ENCODE results near the gene DCAF7.

Gene DCAF7

DNA sequence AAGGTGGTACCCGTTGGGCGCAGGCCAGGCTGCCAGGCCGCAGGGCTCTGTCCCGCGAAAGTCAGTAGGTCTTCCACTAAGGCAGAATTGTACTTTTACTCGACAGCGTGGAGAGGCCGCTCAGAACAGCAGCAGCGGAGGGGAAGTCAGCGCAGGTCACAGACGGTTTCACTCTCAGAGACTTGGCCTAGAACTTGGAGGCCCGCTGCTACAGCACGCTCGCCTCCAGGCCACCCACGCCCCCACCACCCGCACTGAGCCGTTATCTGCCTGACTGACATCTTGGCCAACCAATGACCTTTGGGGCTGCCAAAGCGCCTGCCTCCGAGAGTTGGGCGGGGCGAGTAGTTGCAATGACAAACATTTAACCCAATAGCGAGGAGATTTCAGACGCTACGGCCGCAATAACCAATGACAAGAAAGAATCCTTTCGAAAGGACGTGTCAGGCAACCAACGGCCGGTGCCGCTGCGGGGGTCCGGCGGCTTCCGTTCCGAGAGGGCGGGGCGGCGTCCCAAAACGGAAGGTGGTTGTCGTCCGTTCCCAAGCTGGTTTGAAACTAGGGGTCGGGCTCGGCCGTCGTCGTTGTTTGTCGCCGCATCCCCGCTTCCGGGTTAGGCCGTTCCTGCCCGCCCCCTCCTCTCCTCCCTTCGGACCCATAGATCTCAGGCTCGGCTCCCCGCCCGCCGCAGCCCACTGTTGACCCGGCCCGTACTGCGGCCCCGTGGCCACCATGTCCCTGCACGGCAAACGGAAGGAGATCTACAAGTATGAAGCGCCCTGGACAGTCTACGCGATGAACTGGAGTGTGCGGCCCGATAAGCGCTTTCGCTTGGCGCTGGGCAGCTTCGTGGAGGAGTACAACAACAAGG is at the start of gene DCAF7:
TSS of gene DCAF7 (plus strand) at position 532 of the 871 bp plus-strand sequence. CDS start at position 733, 201 bp downstream.
- DNase-seq (ENCODE audit: extremely low spot score, insufficient read length, low read depth) (peak; percentile 99), FAIRE-seq (peak; percentile 97)

GRCh38 chr17:63500543-63501390 is 49.5 kb upstream of the DCAF7 start:
- no peak for DNase-seq (ENCODE audit: extremely low spot score, insufficient read length, low read depth)
- FAIRE-seq, result no peak

DNA sequence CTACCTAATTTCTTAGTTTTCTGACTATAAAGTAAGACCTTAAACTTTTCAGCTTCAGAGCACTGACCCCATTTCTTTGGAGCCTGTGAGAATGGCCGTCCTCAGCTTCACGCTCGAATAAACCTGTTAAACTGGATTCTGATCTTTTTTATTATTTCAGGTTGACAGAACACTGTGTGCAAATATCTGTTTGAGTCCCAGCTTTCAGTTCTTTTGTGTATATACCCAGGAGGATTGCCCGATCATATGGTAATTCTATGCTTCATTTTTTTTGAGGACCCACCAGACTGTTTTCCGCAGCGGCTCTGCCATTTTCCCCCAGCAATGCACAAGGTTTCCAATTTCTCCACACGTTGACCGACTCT is 47.0 kb upstream of the DCAF7 start:
- no peak for DNase-seq (ENCODE audit: extremely low spot score, insufficient read length, low read depth)
- no peak for FAIRE-seq

DNA sequence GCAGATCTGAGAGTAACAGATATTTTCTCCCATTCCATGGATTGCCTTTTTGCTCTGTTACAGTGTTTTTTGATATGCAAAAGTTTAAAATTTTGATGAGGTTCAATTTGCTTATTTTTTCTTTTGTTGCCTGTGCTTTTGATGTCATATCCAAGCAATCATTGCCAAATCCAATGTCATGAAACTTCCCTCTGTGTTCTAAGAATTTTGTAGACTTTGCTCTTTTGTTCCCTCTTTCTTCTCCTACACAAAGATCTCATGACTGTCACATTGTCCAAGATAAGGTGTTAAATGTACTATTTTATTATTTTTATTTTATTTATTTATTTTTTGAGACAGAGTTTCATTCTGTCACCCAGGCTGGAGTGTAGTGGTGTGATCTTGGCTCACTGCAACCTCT is 46.0 kb upstream of the DCAF7 start:
- no peak for DNase-seq (ENCODE audit: extremely low spot score, insufficient read length, low read depth)
- FAIRE-seq, result no peak

DNA sequence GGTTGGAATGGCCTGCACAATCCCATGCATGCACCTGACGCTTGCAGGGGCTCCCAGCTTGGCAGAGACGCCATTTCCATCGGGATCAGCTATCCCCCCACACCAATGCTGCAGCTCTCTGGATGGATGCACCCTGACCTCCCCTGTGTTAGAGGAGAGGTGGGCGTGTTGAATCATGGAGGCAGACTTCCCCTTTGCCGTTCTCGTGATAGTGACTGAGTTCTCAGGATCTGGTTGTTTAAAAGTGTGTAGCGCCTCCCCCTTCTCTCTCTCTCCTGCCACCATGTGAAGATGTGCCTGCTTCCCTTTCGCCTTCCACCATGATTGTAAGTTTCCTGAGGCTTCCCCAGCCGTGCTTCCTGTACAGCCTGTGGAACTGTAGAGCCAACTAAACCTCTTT is 44.9 kb upstream of the DCAF7 start:
- FAIRE-seq (no peak), DNase-seq (ENCODE audit: extremely low spot score, insufficient read length, low read depth) (no peak)

DNA sequence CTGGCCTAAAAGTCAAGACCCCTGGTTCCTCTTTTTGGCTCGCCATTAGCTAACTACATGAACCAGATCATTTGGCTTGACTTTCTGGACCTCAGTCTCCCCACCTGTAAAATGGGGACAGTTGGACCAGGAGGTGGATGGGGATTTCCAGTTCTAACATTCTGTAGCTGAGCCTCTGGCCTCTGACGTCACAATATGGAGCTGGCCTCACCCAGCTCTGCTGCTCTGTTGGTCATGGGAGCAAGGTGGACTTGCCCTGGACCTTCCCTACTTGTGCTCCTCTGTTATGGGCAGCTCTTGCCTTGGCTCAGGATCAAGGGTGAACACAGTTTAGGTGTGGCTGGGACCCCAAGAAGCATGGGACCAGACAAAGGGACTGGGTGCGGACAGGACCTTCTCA is 43.6 kb upstream of the DCAF7 start:
- DNase-seq (ENCODE audit: extremely low spot score, insufficient read length, low read depth) (no peak), FAIRE-seq (no peak)

GRCh38 chr17:63511331-63511730 is 38.9 kb upstream of the DCAF7 start:
- no peak for FAIRE-seq
- no peak for DNase-seq (ENCODE audit: extremely low spot score, insufficient read length, low read depth)

- DNase-seq (ENCODE audit: extremely low spot score, insufficient read length, low read depth) (no peak), FAIRE-seq (no peak)
Measured at GRCh38 chr17:63512388-63512787, 37.9 kb upstream of the DCAF7 start.

- DNase-seq (ENCODE audit: extremely low spot score, insufficient read length, low read depth), result no peak
- FAIRE-seq, result no peak
Measured at GRCh38 chr17:63512896-63513644, 37.2 kb upstream of the DCAF7 start.

GRCh38 chr17:63514477-63514876 is 35.8 kb upstream of the DCAF7 start:
- FAIRE-seq (no peak), DNase-seq (ENCODE audit: extremely low spot score, insufficient read length, low read depth) (no peak)

- no peak for DNase-seq (ENCODE audit: extremely low spot score, insufficient read length, low read depth)
- FAIRE-seq, result no peak
Measured at GRCh38 chr17:63514974-63515373, 35.3 kb upstream of the DCAF7 start.

DNA sequence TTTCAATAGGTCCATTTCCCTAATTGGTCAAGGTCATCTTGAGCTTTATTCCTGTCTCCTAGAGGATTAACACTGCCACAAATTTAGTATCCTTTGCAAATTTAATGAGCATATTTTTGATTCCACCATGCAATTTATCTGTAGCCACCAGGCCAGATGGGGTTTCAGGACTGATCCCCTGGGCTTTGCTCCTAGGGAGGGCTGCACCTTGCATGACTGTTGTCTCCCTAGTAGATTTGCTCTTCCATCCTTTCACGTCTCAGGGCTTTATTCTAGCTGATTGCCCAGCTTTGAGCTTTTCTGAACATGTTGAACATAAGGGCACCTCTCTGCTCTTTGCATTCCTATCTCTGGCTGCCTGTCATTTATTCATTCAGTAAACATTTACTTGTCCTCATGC is 34.9 kb upstream of the DCAF7 start:
- FAIRE-seq (no peak), DNase-seq (ENCODE audit: extremely low spot score, insufficient read length, low read depth) (no peak)

GRCh38 chr17:63516910-63517824 is 33.1 kb upstream of the DCAF7 start:
- no peak for FAIRE-seq

DNA sequence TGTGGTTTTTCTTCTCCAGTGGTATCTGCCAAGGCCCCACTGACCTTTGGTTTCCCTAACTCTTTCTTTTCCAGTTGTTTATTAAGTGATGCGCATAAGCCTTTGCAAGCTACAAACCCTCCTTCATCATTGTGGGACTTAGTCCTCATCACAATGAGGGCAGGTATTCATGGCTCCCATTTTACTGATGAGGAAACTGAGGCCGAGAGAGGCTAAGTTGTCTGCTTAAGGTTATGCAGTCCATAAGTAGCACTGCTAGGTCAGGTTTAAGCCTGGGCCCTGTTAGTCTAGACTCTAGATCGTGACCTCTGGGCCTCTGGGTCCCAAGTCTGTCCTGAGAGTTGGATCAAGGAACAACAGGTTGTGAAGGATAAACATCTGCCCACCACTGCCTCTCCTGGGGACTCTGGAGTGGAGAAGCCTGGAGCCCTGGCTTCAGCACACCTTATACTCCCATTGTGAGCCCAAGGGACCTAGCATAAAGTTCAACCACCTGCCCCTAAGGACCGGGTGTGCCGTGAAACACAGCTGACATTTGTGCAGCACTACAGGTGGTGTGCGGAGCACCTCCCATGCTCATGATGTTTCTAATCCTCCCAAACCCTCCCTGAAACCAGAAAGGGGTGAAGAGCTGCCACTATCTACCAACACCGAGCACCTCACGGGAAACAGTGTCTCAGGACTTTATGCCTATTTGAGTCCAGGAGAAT is 32.3 kb upstream of the DCAF7 start:
- FAIRE-seq (no peak), DNase-seq (ENCODE audit: extremely low spot score, insufficient read length, low read depth) (no peak)

More at GRCh38 chr17:63516910-63517824, 33.1 kb upstream of the DCAF7 start:
- no peak for DNase-seq (ENCODE audit: extremely low spot score, insufficient read length, low read depth)

DNA sequence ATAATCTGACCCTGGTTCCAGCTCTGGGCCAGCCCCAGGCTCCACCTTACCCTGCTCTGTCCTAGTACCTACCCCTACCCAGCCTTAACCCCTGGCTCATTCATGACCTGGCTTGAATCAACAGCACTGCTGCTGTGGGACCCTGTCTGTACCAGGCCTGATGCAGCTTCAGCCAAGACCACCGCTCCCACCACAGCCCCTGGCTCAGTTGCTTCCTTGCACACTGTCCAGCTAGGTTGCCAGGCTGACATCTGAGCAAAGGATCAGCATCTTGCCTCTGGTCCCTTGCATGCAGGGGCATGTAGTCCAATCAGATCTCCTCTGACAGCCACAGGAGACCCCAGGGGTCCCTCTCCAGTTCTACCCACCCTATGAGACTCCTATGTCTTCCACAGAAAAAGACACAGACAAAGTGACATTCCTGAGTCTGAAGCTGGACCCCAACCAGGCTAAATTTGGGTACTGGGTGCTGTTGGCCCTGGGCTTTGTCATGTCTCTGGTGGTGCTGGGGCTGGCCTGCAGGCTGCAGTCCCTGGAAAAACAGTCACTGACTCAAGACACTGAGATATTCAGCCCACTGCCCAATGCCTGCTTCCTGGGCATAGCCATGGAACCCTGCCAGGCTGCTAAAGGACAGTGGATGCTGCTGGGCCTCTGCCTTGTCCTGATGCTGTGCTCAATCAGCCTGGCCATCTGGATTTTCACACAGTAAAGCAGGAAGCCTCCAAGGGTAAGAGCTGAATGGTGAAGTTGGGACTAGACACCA is 31.0 kb upstream of the DCAF7 start:
- DNase-seq (ENCODE audit: extremely low spot score, insufficient read length, low read depth), result no peak
- FAIRE-seq, result no peak

DNA sequence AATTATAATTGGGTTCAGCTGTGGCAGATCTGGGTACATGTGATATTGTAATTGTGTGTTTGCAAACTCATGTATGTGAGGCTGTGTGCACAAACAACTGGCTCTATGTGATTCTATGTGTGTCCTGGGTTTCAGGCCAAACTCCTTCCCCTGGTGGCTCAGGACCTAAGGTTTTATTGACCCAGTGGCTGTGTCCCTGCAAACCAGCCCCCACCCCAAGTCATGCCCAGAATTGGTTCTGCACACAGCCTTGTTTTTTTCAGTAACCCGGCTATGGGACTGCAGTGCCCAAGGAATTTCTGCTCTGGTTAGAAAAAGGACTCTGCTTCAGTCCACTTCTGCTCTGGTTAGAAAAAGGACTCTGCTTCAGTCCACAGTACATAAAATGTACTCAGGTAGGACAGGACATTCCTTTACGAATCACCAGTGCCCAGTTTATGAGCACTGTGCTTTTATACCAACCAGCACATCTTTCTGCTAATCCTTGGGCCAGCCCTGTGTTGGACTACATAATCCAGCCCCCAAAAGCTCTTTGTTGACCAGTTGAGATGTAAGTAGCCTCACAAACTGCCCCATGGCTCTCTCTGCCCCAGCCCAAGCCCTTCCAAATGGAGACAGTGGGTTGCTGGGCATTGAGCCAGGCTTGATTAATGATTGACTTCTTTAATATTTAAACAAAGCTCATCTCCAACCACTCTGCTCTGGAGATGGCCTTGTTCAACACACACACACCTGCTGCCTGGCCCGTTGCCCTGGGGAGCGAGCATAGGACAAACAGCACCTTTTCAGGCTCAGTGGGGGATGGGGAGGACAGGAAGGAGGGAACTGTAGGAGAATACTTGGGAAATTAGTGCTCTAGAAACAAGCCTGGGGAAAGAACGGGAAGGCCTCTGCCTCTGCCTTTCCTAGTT is 30.1 kb upstream of the DCAF7 start:
- FAIRE-seq, result no peak
- DNase-seq (ENCODE audit: extremely low spot score, insufficient read length, low read depth), result no peak

- FAIRE-seq (no peak), DNase-seq (ENCODE audit: extremely low spot score, insufficient read length, low read depth) (no peak)
Measured at GRCh38 chr17:63523253-63523855, 26.9 kb upstream of the DCAF7 start, which contains the start of gene KCNH6. TSS of gene KCNH6 (plus strand) at chr17:63523358. CDS start at chr17:63523414, 56 bp downstream.

Measured in GM18507 (cell line).